ENCODE data around the gene PPP1R14B.

GRCh38 chr11:64230171-64230984 is 16.4 kb downstream of the PPP1R14B start, which contains the start of gene DNAJC4:
- TF ChIP-seq CTCF (IDR thresholded peaks at IDR 0.05; ENCODE audit: insufficient read depth, low read length) (no peak), POLR2AphosphoS5 (IDR thresholded peaks at IDR 0.05; ENCODE audit: low read depth) (peak; percentile 50; the same call in 1 of the 2 replicates), REST (IDR thresholded peaks at IDR 0.05; ENCODE audit: insufficient replicate concordance, low read depth) (no peak), GABPA (IDR thresholded peaks at IDR 0.05; ENCODE audit: low read depth) (no peak), SPI1 (IDR thresholded peaks at IDR 0.05; ENCODE audit: borderline replicate concordance, low read depth) (no peak)
